IPS DF 6.9 (cell line): Measurements from ENCODE around the gene ROM1.

Experiments used
- DNase-seq: peaks from one replicate; pipeline ENCODE4 v3.0.0-alpha.2; 2013; ENCODE audit warnings: low read depth, low spot score
- H3K27ac ChIP-seq: one replicate; pipeline ENCODE4 v1.5.1; 2013; ENCODE audit warnings: low read length, control low read depth
- H3K27me3 ChIP-seq: 2 replicates; pipeline ENCODE4 v1.6.1; 2013; ENCODE audit warnings: mild to moderate bottlenecking, low read length; ENCODE audit not compliant: control insufficient read depth, insufficient read depth
- H3K36me3 ChIP-seq: 2 replicates; pipeline ENCODE4 v1.6.1; 2013; ENCODE audit warnings: low read length; ENCODE audit not compliant: control insufficient read depth, insufficient read depth
- H3K4me1 ChIP-seq: 2 replicates; pipeline ENCODE4 v1.6.1; 2013; ENCODE audit warnings: low read length; ENCODE audit not compliant: control insufficient read depth, insufficient read depth
- H3K4me3 ChIP-seq: 2 replicates; pipeline ENCODE4 v1.5.1; 2013; ENCODE audit warnings: mild to moderate bottlenecking, low read length
- H3K9me3 ChIP-seq: 2 replicates; pipeline ENCODE4 v1.6.1; 2013; ENCODE audit warnings: low read length, inconsistent platforms; ENCODE audit not compliant: control insufficient read depth, insufficient read depth
- WGBS: extraction: QIAGEN DNeasy Blood & Tissue Kit; methylation state at CpG from one replicate; pipeline ENCODE4 v1.1.7; 2013; ENCODE audit warnings: mixed read lengths, missing lambda C conversion rate; ENCODE audit not compliant: insufficient read length, insufficient coverage; 5-methylcytosine and 5-hydroxymethylcytosine counted together

ROM1 gene

DNA sequence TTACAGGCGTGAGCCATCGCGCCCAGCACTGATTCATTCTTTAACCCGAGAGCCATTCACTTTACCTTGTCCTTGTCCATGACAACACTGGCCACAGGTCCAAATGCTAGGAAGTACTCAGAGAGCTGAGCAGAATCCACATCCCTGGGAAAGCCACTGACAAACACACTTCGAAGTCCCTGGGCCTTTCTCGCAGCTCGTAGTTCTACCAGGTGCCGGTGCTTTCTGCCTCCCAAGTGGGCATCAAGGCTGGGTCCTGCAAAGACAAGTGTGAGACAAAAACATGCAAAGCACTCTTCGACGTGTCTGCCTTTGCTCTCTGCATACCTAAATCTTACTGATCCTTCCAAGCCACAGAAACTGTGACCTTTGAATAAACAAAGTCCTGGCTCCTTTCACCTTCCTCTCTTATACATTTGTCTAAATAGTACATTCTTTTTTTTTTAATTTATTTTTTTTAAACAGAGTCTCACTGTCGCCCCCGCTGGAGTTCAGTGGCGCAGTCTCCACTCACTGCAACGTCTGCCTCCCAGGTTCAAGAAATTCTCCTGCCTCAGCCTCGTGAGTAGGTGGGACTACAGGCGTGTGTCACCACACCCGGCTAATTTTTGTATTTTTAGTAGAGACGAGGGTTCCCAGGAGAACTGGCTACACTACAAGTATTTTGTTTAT lies 24.0 kb upstream of the ROM1 start:
- Histone ChIP-seq H3K4me1 (peaks cover 3% of the 10 kb centered on the region; the same call in 1 of the 2 replicates), H3K36me3 (peaks cover 13% of the 10 kb centered on the region), H3K27ac (no peak overlapping the region), H3K27me3 (no peaks in the 10 kb centered on the region), H3K9me3 (no peaks in the 10 kb centered on the region), H3K4me3 (no peak overlapping the region)
- DNase-seq, result no peak
- WGBS, result no CpG with 5 or more reads among the region's 18 CpGs

DNA sequence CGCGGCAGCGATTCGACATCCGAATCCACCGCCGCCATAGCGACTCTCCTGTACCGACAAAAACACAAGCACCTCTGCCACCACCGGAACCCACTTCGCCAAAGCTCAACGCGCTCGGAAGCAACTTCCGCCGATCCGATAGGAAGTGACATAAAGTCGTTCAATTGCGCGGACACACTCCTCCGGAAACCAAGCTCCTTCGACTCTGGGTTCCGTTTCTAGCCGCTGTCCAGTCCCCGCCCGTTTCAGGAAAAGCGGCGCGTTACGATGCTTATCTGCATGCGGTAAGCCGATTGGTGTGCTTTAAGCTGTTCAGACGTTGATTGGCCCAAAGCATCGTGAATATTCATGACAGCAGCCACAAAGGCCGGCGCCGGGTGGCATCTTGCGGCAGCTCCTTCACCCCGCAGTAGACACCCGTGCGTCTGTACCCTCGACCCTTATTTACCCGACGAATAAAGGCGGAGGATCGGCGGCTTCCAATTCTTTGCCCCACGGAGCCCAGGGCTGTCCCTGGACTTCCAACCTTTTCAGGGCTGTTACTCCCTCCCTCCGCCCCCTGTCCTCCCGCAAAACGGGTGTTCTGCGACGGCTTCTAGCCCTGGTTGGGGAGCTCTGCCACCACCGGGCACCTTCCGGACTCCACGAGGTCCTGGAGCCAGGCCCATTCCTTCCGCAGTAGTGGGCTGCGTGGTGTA lies 21.5 kb upstream of the ROM1 start, which contains the start of gene TUT1:
TUT1 (minus strand) TSS at position 76 of the 698 bp plus-strand sequence; CDS start at position 38, 38 bp downstream.
- H3K4me3 ChIP-seq, result peak within 1 kb of the TSS; percentile 75; the same call in 1 of the 2 replicates
- H3K4me1 ChIP-seq, result peaks cover 3% of the 10 kb centered on the region; the same call in 1 of the 2 replicates
- no peaks in the 10 kb centered on the region for H3K9me3 ChIP-seq
- H3K36me3 ChIP-seq, result peaks cover 27% of the 10 kb centered on the region
- H3K27me3 ChIP-seq, result no peaks in the 10 kb centered on the region
- no CpG with 5 or more reads among the region's 58 CpGs for WGBS
- DNase-seq, result peak; percentile 98
- H3K27ac ChIP-seq, result no peak within 1 kb of the TSS

DNA sequence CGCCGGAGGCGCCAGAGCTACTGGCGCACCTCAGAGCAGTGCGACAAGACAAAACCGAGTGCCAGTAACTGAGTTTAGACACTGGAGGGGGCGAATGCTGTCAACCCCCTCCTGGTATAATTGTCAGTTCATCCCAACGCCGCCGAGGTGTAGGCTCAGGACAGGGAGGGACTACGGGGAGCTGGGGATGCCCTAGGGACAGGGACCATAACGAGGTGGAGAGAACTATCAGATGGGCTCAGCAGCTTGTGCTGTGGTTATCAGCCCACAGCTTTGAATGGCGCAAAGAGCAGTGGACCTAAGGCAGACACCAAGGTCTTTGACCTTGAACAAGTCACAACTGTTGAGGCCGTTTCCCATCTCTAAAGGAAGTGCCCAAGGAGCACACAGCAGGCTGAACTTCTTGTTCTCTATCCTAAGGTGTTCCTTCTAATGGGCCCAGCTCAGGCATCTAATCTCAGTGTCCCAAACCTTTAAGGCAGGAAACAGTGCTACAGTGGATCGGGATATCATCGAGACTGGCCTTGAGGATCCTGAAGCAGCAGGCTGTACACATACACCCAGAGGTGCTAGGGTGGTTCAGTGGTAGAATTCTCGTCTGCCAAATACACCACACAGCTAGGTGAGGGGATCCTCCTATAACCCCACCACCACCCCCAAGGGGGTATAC lies 20.8 kb upstream of the ROM1 start:
- Histone ChIP-seq H3K4me3 (peak overlapping the region; percentile 52; the same call in 1 of the 2 replicates), H3K36me3 (peaks cover 30% of the 10 kb centered on the region), H3K4me1 (peaks cover 3% of the 10 kb centered on the region; the same call in 1 of the 2 replicates), H3K27me3 (no peaks in the 10 kb centered on the region), H3K27ac (no peak overlapping the region), H3K9me3 (no peaks in the 10 kb centered on the region)
- DNase-seq, result no peak
- no CpG with 5 or more reads among the region's 17 CpGs for WGBS

DNA sequence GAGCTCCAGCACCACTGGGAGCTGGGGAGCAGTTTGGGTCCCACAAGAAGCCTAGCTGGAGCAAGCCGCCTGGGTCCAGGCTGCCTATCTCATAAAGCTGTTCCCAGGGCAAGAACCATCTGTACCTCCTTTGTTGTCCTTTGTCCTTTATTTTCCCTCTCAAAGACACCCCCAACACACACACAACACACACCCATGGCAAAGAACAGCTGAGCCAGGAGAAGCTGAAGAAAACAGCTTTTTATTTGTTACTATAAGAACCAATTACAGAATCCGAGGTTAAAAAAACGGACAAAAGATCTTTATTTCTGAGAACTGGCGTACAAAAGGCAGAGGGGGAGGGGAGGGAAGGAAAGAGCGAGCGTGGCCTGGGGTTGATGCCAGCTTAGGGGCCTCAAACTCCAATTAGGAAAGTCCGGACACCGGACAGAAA lies 20.1 kb upstream of the ROM1 start:
- Histone ChIP-seq H3K27ac (no peak overlapping the region), H3K4me3 (no peak overlapping the region)
- no CpG with 5 or more reads among the region's 8 CpGs for WGBS

DNA sequence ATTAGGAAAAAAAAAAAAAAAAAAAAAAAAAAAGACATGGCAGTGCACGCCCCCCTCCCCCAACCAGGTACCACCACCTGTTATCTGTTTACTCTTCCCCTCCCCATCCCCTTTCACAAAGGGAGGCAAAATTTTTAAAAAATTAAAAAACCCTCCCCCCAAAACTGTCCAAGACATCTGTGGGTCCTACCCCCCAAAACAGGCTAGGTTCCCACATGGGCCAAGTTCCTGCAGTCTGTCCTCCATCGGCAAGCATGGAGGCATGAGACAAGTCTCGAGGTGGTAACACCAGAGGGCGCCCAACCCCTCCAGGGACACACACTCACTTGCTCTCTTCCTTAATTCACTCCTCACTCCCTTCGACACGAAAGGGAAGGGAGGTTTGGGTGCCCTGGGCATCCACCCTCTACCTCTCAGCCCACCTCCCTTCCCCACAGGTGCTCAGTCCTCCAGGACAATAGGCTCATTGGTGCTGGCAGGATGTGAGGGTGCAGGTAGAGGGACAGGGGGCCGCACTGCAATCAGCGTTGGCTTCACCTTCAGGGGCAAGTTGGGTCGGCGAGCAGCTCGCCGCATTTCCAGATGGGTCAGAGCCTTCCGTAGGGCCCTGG lies 19.5 kb upstream of the ROM1 start:
- WGBS, result no CpG with 5 or more reads among the region's 13 CpGs
- DNase-seq, result no peak
- Histone ChIP-seq H3K9me3 (no peaks in the 10 kb centered on the region), H3K4me1 (peaks cover 3% of the 10 kb centered on the region; the same call in 1 of the 2 replicates), H3K27me3 (no peaks in the 10 kb centered on the region), H3K4me3 (no peak overlapping the region), H3K27ac (no peak overlapping the region), H3K36me3 (peaks cover 41% of the 10 kb centered on the region)

More for the DNA sequence above, 20.1 kb upstream of the ROM1 start:
- Histone ChIP-seq H3K9me3 (no peaks in the 10 kb centered on the region), H3K27me3 (no peaks in the 10 kb centered on the region), H3K4me1 (peaks cover 3% of the 10 kb centered on the region; the same call in 1 of the 2 replicates), H3K36me3 (peaks cover 38% of the 10 kb centered on the region)
- DNase-seq, result no peak

DNA sequence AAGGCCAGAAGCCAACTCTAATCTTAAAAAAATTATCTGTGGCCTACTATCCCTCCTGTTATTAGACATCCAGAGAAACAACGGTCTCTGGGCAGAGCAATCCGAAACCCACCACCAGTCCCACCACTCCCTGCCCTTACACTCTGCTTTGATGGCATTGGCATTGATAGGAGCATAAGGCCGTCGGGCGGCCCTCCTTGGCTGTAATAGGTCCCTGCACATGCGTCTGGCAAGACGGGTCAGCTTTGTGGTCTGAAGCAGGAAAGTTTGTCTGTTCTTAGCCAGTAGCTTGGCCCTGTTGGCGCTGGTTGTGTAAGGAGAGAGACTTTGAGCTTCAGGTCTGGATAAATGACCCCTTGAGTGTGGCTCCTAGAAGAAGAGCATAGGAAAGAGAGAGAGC lies 17.9 kb upstream of the ROM1 start:
- Histone ChIP-seq H3K27ac (no peak overlapping the region), H3K9me3 (no peaks in the 10 kb centered on the region), H3K4me3 (no peak overlapping the region), H3K36me3 (peaks cover 38% of the 10 kb centered on the region), H3K27me3 (no peaks in the 10 kb centered on the region), H3K4me1 (peaks cover 7% of the 10 kb centered on the region; the same call in 1 of the 2 replicates)
- DNase-seq, result no peak
- no CpG with 5 or more reads among the region's 8 CpGs for WGBS

DNA sequence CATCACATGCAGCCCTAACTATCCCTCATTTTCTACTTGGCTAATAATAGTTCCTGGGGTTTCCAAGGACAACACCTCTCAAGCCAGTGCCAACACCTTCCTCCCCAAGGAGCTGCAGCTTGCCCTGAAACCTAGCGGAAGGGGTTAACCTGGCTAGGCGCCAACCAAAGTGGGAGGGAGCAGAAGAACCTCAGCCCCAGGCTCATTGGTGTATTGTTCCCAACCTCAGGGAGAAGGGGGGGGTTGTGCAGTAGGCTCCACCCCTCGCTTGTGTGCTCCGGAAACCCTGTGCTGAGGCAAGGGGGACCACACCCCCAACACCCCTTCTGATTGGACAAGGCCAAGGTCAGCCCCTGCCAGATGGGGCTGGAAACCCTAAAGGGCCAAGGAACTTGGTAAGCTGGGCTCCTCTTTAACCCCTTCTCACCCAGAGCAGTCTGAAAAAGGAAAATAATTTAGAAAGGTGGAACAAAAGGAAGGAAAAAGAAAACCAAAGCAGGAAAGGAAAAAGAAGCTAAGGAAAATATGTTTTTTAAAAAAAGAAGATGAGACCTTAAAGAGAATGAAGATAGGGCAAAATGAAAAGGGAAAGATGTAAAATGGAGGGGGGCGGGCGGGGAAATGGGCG lies 13.9 kb upstream of the ROM1 start:
- H3K4me1 ChIP-seq, result peaks cover 4% of the 10 kb centered on the region; the same call in 1 of the 2 replicates
- H3K27ac ChIP-seq, result no peak overlapping the region

DNA sequence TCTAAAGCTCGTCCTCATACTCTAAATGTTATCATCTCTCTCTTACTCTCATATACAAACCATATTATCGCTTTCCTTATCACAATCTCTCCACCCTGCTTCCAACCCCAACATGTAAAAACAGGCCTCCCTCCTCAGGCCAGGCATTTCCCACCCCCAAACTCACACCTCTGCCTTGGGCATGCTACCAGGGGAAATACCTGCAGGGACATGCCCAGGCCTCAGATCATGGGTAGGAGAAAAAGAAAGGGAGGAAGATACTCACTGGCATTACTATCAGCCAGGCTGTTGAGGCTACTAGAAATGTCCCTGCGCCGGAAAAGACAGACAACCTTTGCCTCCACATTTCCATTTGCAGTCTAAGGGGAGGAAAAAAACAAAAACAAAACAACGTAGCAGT lies 13.2 kb upstream of the ROM1 start:
- DNase-seq, result no peak
- Histone ChIP-seq H3K4me1 (peaks cover 4% of the 10 kb centered on the region; the same call in 1 of the 2 replicates), H3K27me3 (peaks cover 3% of the 10 kb centered on the region; the same call in 1 of the 2 replicates), H3K4me3 (no peak overlapping the region), H3K9me3 (no peaks in the 10 kb centered on the region), H3K27ac (no peak overlapping the region), H3K36me3 (peaks cover 29% of the 10 kb centered on the region)
- WGBS, result 100% methylated on average over 2 of the region's 5 CpGs

More for the DNA sequence above, 13.9 kb upstream of the ROM1 start:
- Histone ChIP-seq H3K36me3 (peaks cover 32% of the 10 kb centered on the region), H3K27me3 (peaks cover 3% of the 10 kb centered on the region; the same call in 1 of the 2 replicates), H3K4me3 (no peak overlapping the region), H3K9me3 (no peaks in the 10 kb centered on the region)
- DNase-seq, result peak; percentile 85
- WGBS, result no CpG with 5 or more reads among the region's 7 CpGs

DNA sequence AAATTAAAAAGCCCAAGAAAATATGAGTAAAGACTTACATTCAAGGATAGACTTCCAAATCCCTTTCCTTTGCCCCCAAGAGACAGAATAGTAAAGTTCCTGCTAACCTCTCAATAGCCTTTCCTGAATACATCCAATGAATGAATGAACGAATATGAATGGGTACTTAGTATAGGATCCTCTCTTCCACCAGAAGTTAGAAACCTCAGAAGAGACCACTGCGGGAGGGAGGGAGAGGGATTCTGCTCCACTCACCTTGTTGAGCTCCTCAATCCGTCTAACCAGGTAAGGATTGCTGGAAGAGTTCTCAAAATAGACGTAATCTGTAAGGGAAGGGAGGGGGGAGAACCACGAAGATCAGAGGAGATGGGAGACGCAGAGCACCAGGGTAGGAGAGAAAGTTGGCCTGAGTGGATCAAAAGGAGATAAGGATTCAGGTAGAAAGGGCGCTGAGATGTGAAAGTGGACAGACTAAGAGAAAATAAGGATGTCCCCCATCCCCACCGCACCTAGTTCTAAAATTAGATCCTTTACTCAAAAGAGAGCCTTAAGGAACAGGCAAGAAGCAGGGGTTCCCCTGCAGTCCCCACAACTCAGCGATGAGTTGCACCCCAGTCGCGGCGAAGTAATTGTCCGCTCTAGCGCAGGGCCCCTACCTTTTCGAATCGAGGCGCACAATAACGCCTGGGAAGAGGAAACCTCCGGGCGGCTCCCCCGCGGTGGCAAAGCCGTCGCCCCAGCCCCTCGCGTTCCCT lies 12.5 kb upstream of the ROM1 start:
- Histone ChIP-seq H3K27me3 (peaks cover 3% of the 10 kb centered on the region; the same call in 1 of the 2 replicates), H3K9me3 (no peaks in the 10 kb centered on the region), H3K36me3 (peaks cover 25% of the 10 kb centered on the region), H3K27ac (no peak overlapping the region), H3K4me1 (peaks cover 4% of the 10 kb centered on the region; the same call in 1 of the 2 replicates), H3K4me3 (peak overlapping the region; percentile 94)
- DNase-seq, result no peak
- WGBS, result no CpG with 5 or more reads among the region's 26 CpGs
